HL-60 (cell line): ENCODE results near the gene LDLRAD3.

Source experiments
- CTCF ChIP-seq: IDR thresholded peaks from one replicate; pipeline ENCODE4 v1.5.1; 2011; ENCODE audit warnings: low read length, control low read depth, inconsistent platforms; ENCODE audit not compliant: insufficient read depth
- GABPA ChIP-seq: IDR thresholded peaks from 2 replicates; pipeline ENCODE4 v1.6.1; 2012; ENCODE audit warnings: low read depth
- POLR2AphosphoS5 ChIP-seq: IDR thresholded peaks from 2 replicates; pipeline ENCODE4 v1.6.1; 2012; ENCODE audit warnings: low read depth
- REST ChIP-seq: IDR thresholded peaks from 2 replicates; pipeline ENCODE4 v1.6.1; 2012; ENCODE audit warnings: low read depth; ENCODE audit not compliant: insufficient replicate concordance

GRCh38 chr11:36187622-36188021 is 243.8 kb downstream of the LDLRAD3 start:
- TF ChIP-seq CTCF = no peak
- TF ChIP-seq POLR2AphosphoS5 = no peak
- no peak for TF ChIP-seq GABPA
- no peak for TF ChIP-seq REST
